GM21529 (cell line): ENCODE data around the gene GNG14.
"Not testable (repeated sequence)": the region's sequence is repeated elsewhere in the genome, so short reads cannot be mapped to it uniquely, and the experiment has no call there.

Experiments used
- ATAC-seq: cut with Tn5 transposase; IDR thresholded peaks from one replicate; pipeline ENCODE4 v1.9.1; 2021; ENCODE audit not compliant: unreplicated experiment

GNG14 gene

GRCh38 chr19:12687496-12688196 is at the start of gene GNG14:
Gene GNG14 (plus strand): TSS chr19:12687998. CDS start chr19:12688049, 51 bp downstream.
- ATAC-seq = no peak

- ATAC-seq = no peak
Measured at GRCh38 chr19:12638611-12639182, 49.1 kb upstream of the GNG14 start.

GRCh38 chr19:12639901-12640613 is 47.7 kb upstream of the GNG14 start:
- ATAC-seq = no peak

- ATAC-seq = no peak
Measured at GRCh38 chr19:12641456-12641855, 46.3 kb upstream of the GNG14 start.

- no peak for ATAC-seq
Measured at GRCh38 chr19:12642506-12642905, 45.3 kb upstream of the GNG14 start.

- not testable (repeated sequence) for ATAC-seq
Measured at GRCh38 chr19:12643716-12644115, 44.1 kb upstream of the GNG14 start.

GRCh38 chr19:12646551-12646950 is 41.2 kb upstream of the GNG14 start:
- ATAC-seq = no peak

- no peak for ATAC-seq
Measured at GRCh38 chr19:12647047-12647446, 40.8 kb upstream of the GNG14 start.

- ATAC-seq = no peak
Measured at GRCh38 chr19:12647490-12648071, 40.2 kb upstream of the GNG14 start.

GRCh38 chr19:12648088-12648487 is 39.7 kb upstream of the GNG14 start:
- no peak for ATAC-seq

GRCh38 chr19:12649941-12650340 is 37.9 kb upstream of the GNG14 start:
- ATAC-seq = no peak

- ATAC-seq = no peak
Measured at GRCh38 chr19:12652219-12652618, 35.6 kb upstream of the GNG14 start.

- ATAC-seq = no peak
Measured at GRCh38 chr19:12655546-12655945, 32.3 kb upstream of the GNG14 start.

GRCh38 chr19:12656899-12657571 is 30.8 kb upstream of the GNG14 start:
- no peak for ATAC-seq

GRCh38 chr19:12657966-12658365 is 29.8 kb upstream of the GNG14 start:
- ATAC-seq = no peak

GRCh38 chr19:12660980-12661379 is 26.8 kb upstream of the GNG14 start:
- no peak for ATAC-seq

- ATAC-seq = no peak
Measured at GRCh38 chr19:12664406-12665280, 23.2 kb upstream of the GNG14 start.

GRCh38 chr19:12665281-12665573 is 22.6 kb upstream of the GNG14 start:
- ATAC-seq = no peak

GRCh38 chr19:12665671-12666264 is 22.0 kb upstream of the GNG14 start:
- no peak for ATAC-seq
